Lower leg skin (tissue), 3 donors: Measurements from ENCODE around the gene BRD7.

Source experiments
- POLR2A ChIP-seq, 2 donors: fragments of 450-650 bp; IDR thresholded peaks; one replicate each; pipeline ENCODE4 v1.6.1; 2016 to 2017; ENCODE audit warnings: antibody characterized with exemption in 2 of 2, mild to moderate bottlenecking in 1 of 2, moderate library complexity in 1 of 2
- TF ChIP-seq, protein P1 (sequence below), 3 donors: fragments of 450-650 bp; IDR thresholded peaks; one replicate each; pipeline ENCODE4 v1.5.1; 2016; ENCODE audit warnings: antibody characterized with exemption in 3 of 3, mild to moderate bottlenecking in 3 of 3, moderate library complexity in 2 of 3

DNA sequence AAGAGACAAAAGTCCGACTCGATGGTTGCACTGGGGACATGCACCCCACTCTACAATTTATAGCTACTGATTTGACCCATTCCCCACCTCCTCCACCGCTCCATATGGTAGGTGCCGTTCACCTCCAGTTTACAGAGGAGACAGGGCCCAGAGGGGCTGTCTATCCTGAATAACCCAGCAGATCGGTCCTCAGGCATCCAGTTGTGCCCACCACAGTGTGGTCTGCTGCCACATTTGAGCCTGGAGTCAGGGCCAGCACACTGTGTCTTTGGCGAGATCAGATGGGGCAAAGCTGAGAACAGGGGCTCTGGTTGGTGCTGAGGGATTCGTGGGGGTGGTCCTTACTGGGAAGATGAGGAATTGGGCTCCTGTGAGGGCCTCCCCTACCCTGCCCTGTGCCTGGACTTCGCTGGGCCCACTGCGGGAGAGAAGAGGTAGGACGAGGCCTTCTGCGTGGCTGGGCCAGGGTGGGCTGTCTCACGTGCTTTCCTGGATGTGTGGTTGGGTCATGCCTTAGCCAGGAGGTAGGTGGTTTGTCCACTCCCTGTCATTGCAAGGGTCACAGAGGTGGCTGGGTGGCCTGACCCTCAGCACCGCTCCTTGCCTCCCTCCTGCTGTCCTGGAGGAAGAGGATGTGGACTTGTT, 99.6 kb downstream of the BRD7 start:
- no peak for TF ChIP-seq POLR2A (IDR thresholded peaks at IDR 0.05)
- TF ChIP-seq, protein P1, sequence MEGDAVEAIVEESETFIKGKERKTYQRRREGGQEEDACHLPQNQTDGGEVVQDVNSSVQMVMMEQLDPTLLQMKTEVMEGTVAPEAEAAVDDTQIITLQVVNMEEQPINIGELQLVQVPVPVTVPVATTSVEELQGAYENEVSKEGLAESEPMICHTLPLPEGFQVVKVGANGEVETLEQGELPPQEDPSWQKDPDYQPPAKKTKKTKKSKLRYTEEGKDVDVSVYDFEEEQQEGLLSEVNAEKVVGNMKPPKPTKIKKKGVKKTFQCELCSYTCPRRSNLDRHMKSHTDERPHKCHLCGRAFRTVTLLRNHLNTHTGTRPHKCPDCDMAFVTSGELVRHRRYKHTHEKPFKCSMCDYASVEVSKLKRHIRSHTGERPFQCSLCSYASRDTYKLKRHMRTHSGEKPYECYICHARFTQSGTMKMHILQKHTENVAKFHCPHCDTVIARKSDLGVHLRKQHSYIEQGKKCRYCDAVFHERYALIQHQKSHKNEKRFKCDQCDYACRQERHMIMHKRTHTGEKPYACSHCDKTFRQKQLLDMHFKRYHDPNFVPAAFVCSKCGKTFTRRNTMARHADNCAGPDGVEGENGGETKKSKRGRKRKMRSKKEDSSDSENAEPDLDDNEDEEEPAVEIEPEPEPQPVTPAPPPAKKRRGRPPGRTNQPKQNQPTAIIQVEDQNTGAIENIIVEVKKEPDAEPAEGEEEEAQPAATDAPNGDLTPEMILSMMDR (IDR thresholded peaks at IDR 0.05): no peak
